NB4 (cell line): ENCODE data around the gene DLX3.

ENCODE experiments used
- MYC ChIP-seq: IDR thresholded peaks from 2 replicates; pipeline ENCODE4 v1.6.1; 2011; ENCODE audit warnings: low read depth, low read length
- POLR2A ChIP-seq: IDR thresholded peaks from 2 replicates; pipeline ENCODE4 v1.6.1; 2011; ENCODE audit warnings: mild to moderate bottlenecking; ENCODE audit not compliant: insufficient read length; ENCODE audit errors: extremely low read depth
- TF ChIP-seq, protein P1 (sequence below): IDR thresholded peaks from one replicate; pipeline ENCODE4 v1.5.1; 2012; ENCODE audit warnings: low read depth, low read length

DNA sequence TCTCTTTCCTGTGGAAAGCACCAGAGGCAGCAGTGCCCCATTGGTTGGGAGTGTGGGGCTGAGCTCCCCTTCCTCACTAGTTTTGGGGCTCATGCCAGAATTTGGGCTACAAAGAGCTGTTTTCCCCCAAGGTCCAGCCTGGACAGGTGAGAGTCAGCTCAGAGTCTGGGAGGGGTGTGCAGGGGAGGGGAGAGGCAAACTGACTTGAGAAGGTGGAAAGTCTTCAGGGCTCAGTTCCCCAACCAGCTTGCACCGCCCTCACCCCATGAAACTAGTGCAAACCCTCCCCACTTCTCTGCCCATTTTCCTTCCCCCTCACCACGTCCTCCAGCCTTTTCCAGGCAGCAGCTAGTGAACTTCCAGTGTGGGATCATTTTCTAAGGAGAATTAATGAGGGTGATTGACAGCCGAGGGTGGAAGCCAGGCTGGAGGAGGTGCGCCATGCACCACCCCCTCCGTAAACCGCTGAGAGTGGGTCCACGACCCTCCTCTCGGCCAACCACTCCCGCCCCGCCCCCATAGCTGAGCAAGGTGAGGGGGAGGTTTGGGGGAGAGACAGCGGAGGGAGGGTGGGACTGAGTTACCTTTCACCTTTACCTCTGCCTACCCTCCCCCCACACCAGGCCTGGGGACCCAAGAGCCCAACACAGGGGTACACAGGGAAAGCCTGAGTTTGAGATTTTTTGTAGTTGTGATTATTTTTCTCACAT lies 32.3 kb downstream of the DLX3 start:
- TF ChIP-seq, protein P1, sequence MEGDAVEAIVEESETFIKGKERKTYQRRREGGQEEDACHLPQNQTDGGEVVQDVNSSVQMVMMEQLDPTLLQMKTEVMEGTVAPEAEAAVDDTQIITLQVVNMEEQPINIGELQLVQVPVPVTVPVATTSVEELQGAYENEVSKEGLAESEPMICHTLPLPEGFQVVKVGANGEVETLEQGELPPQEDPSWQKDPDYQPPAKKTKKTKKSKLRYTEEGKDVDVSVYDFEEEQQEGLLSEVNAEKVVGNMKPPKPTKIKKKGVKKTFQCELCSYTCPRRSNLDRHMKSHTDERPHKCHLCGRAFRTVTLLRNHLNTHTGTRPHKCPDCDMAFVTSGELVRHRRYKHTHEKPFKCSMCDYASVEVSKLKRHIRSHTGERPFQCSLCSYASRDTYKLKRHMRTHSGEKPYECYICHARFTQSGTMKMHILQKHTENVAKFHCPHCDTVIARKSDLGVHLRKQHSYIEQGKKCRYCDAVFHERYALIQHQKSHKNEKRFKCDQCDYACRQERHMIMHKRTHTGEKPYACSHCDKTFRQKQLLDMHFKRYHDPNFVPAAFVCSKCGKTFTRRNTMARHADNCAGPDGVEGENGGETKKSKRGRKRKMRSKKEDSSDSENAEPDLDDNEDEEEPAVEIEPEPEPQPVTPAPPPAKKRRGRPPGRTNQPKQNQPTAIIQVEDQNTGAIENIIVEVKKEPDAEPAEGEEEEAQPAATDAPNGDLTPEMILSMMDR, result no peak
- TF ChIP-seq POLR2A, result no peak
- TF ChIP-seq MYC, result no peak
